OCI-LY1 (cell line): ENCODE measurements around the gene GAD1.

ENCODE experiments used
- H2AFZ ChIP-seq: fragments of 200-600 bp; sonication (generic), shearing (Covaris generic); 2 replicates; pipeline ENCODE4 v1.6.0; 2014; ENCODE audit warnings: antibody characterized with exemption, mild to moderate bottlenecking, low read length
- H3F3A ChIP-seq: fragments of 200-600 bp; sonication (generic), shearing (Covaris generic); 2 replicates; pipeline ENCODE4 v1.6.0; 2014; ENCODE audit warnings: mild to moderate bottlenecking, antibody characterized with exemption, low read length, moderate library complexity; ENCODE audit not compliant: insufficient read depth
- H3K27ac ChIP-seq: fragments of 200-600 bp; sonication (generic); 2 replicates; pipeline ENCODE4 v1.5.1; 2014; ENCODE audit warnings: low read length, mixed run types, mild to moderate bottlenecking, low read depth; ENCODE audit not compliant: poor library complexity, severe bottlenecking
- H3K27me3 ChIP-seq: fragments of 200-600 bp; sonication (generic); 2 replicates; pipeline ENCODE4 v1.6.0; 2014; ENCODE audit warnings: antibody characterized with exemption, mild to moderate bottlenecking, low read length, moderate library complexity; ENCODE audit not compliant: insufficient read depth
- H3K36me3 ChIP-seq: fragments of 200-600 bp; sonication (generic); 2 replicates; pipeline ENCODE4 v1.6.1; 2014; ENCODE audit warnings: mild to moderate bottlenecking, antibody characterized with exemption, low read length, moderate library complexity, mixed read lengths; ENCODE audit not compliant: insufficient read depth
- H3K4me1 ChIP-seq: fragments of 200-600 bp; sonication (generic); 2 replicates; pipeline ENCODE4 v1.5.1; 2014; ENCODE audit warnings: mild to moderate bottlenecking, low read length, moderate library complexity; ENCODE audit not compliant: insufficient read depth, severe bottlenecking
- H3K4me2 ChIP-seq: fragments of 200-600 bp; sonication (generic), shearing (Covaris generic); 2 replicates; pipeline ENCODE4 v1.6.1; 2014; ENCODE audit warnings: low read length
- H3K4me3 ChIP-seq: fragments of 200-600 bp; sonication (generic); 2 replicates; pipeline ENCODE4 v1.5.1; 2014; ENCODE audit warnings: low read length, low read depth, mild to moderate bottlenecking, mixed read lengths; ENCODE audit not compliant: poor library complexity, severe bottlenecking
- H3K79me2 ChIP-seq: fragments of 200-600 bp; shearing (Covaris generic); 2 replicates; pipeline ENCODE4 v1.6.1; 2016; ENCODE audit warnings: mixed run types, low read length, mixed read lengths; ENCODE audit not compliant: insufficient read depth
- H3K9ac ChIP-seq: fragments of 200-600 bp; sonication (generic), shearing (Covaris generic); 2 replicates; pipeline ENCODE4 v1.6.1; 2014; ENCODE audit warnings: mild to moderate bottlenecking, low read length, mixed read lengths
- H3K9me2 ChIP-seq: fragments of 200-600 bp; sonication (generic), shearing (Covaris generic); 2 replicates; pipeline ENCODE4 v1.6.1; 2014; ENCODE audit warnings: low read depth, mild to moderate bottlenecking, low read length, mixed read lengths
- H3K9me3 ChIP-seq: fragments of 200-600 bp; shearing (Covaris generic); 2 replicates; pipeline ENCODE4 v1.6.1; 2014; ENCODE audit warnings: low read length, mixed read lengths
- H4K20me1 ChIP-seq: fragments of 200-600 bp; sonication (generic), shearing (Covaris generic); 2 replicates; pipeline ENCODE4 v1.6.0; 2016; ENCODE audit warnings: mild to moderate bottlenecking, low read length; ENCODE audit not compliant: insufficient read depth
- EZH2 ChIP-seq: fragments of 200-600 bp; sonication (generic), shearing (Covaris generic); IDR thresholded peaks from 2 replicates; pipeline ENCODE4 v1.8.0; 2017; ENCODE audit warnings: borderline replicate concordance, mixed run types, mild to moderate bottlenecking, antibody characterized with exemption, low read length, moderate library complexity, mixed read lengths
- TF ChIP-seq, protein P1 (sequence below): fragments of 200-600 bp; sonication (generic), shearing (Covaris generic); IDR thresholded peaks from 2 replicates; pipeline ENCODE4 v1.5.1; 2017; ENCODE audit warnings: mild to moderate bottlenecking, antibody characterized with exemption, low read length, moderate library complexity, mixed read lengths

The GAD1 gene

DNA sequence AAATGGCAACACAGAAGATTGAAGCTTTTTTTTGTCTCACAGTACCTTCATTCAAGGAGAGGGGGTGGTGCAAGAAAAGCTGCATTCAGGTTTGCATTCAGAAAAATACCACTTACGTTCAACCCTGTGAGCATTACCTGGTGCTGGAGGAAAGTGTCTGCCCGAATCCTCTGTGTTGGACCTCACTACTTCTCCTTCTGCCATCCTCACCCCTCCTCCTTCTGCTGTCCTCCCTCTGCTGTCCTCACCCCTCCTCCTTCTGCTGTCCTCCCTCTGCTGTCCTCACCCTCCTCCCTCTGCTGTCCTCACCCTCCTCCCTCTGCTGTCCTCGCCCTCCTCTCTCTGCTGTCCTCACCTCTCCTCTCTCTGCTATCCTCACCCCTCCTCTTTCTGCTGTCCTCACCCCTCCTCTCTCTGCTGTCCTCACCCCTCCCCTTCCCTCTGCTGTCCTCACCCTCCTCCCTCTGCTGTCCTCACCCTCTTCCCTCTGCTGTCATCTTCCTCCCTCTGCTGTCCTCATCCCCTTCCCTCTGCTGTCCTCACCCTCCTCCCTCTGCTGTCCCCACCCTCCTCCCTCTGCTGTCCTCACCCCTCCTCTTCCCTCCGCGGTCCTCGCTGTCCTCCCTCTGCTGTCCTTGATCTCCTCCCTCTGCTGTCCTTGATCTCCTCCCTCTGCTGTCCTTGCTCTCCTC, 11.3 kb downstream of the GAD1 start:
- H3K36me3 ChIP-seq: no peaks in the 10 kb centered on the region
- 0 out of 2 replicates have a peak, but pooled peaks cover 5% of the 10 kb centered on the region for H3K27me3 ChIP-seq
- H3K4me1 ChIP-seq: no peaks in the 10 kb centered on the region
- H3K9me3 ChIP-seq: no peaks in the 10 kb centered on the region
- no peak overlapping the region for H3K27ac ChIP-seq
- no peak overlapping the region for H3K4me3 ChIP-seq
- H3F3A ChIP-seq: no peaks in the 10 kb centered on the region
- H3K79me2 ChIP-seq: no peaks in the 10 kb centered on the region
- H2AFZ ChIP-seq: no peak overlapping the region
- no peak overlapping the region for H3K9ac ChIP-seq
- H3K4me2 ChIP-seq: no peak overlapping the region
- TF ChIP-seq EZH2: no peak
- TF ChIP-seq, protein P1, sequence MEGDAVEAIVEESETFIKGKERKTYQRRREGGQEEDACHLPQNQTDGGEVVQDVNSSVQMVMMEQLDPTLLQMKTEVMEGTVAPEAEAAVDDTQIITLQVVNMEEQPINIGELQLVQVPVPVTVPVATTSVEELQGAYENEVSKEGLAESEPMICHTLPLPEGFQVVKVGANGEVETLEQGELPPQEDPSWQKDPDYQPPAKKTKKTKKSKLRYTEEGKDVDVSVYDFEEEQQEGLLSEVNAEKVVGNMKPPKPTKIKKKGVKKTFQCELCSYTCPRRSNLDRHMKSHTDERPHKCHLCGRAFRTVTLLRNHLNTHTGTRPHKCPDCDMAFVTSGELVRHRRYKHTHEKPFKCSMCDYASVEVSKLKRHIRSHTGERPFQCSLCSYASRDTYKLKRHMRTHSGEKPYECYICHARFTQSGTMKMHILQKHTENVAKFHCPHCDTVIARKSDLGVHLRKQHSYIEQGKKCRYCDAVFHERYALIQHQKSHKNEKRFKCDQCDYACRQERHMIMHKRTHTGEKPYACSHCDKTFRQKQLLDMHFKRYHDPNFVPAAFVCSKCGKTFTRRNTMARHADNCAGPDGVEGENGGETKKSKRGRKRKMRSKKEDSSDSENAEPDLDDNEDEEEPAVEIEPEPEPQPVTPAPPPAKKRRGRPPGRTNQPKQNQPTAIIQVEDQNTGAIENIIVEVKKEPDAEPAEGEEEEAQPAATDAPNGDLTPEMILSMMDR: no peak
- no peaks in the 10 kb centered on the region for H4K20me1 ChIP-seq
- no peaks in the 10 kb centered on the region for H3K9me2 ChIP-seq

DNA sequence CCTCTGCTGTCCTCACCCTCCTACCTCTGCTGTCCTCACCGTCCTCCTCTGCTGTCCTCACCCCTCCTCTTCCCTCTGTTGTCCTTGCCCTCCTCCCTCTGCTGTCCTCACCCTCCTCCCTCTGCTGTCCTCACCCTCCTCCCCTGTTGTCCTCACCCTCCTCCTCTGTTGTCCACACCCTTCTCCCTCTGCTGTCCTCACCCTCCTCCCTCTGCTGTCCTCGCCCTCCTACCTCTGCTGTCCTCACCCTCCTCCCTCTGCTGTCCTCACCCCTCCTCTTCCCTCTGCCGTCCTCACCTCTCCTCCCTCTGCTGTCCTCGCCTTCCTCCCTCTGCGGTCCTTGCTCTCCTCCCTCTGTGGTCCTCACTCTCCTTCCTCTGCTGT, 11.8 kb downstream of the GAD1 start:
- Histone ChIP-seq H3K27me3 (0 out of 2 replicates have a peak, but pooled peaks cover 5% of the 10 kb centered on the region), H3K9me3 (no peaks in the 10 kb centered on the region), H3K79me2 (no peaks in the 10 kb centered on the region), H3K9me2 (no peaks in the 10 kb centered on the region), H3K9ac (no peak overlapping the region), H4K20me1 (no peaks in the 10 kb centered on the region), H3K4me1 (no peaks in the 10 kb centered on the region), H3K4me3 (no peak overlapping the region), H3K4me2 (no peak overlapping the region), H3K27ac (no peak overlapping the region), H3K36me3 (no peaks in the 10 kb centered on the region), H3F3A (no peaks in the 10 kb centered on the region), H2AFZ (no peak overlapping the region)
- TF ChIP-seq, protein P1: no peak
- TF ChIP-seq EZH2: no peak

DNA sequence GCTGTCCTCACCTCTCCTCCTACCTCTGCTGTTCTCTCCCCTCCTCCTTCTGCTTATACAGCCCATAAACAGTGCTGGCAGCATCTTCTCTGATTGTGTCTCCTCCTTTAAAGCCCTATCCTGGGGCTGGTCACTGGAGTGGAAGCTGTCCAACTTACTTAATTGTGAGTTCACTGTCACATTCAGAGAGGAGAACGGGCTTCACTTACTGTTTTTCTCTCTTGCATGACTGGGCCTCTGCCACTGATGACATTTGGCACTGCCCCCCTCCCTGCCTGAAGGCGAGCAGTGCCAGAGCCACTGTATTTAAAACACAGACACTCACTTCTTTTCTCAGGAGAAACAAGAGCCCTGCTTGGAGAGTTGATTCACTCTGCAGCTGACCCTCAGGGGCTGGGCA, 12.3 kb downstream of the GAD1 start:
- Histone ChIP-seq H3K79me2 (no peaks in the 10 kb centered on the region), H2AFZ (no peak overlapping the region), H3K27me3 (0 out of 2 replicates have a peak, but pooled peaks cover 5% of the 10 kb centered on the region), H3K4me3 (no peak overlapping the region), H3K27ac (no peak overlapping the region), H4K20me1 (no peaks in the 10 kb centered on the region), H3K9ac (no peak overlapping the region), H3K36me3 (no peaks in the 10 kb centered on the region), H3K9me2 (no peaks in the 10 kb centered on the region), H3K4me2 (no peak overlapping the region), H3F3A (no peaks in the 10 kb centered on the region), H3K9me3 (no peaks in the 10 kb centered on the region), H3K4me1 (no peaks in the 10 kb centered on the region)
- TF ChIP-seq EZH2: no peak
- TF ChIP-seq, protein P1: no peak
